Chondrocyte (in vitro differentiated cells): ENCODE measurements around the gene ANKRD1. TPM values are rescaled to one million over a fixed set of nuclear protein-coding genes. Genes with fewer than 3 reads are reported as not detected.

Source experiments
- DNase-seq: peaks from one replicate; pipeline ENCODE4 v3.0.0; 2021; ENCODE audit warnings: mixed read lengths, low spot score
- H3K27ac Mint-ChIP-seq: one replicate; pipeline ENCODE4 v1.8.0; 2021; ENCODE audit warnings: mild to moderate bottlenecking, moderate library complexity, mixed read lengths; ENCODE audit not compliant: unreplicated experiment
- H3K27me3 Mint-ChIP-seq: 2 replicates; pipeline ENCODE4 v1.8.0; 2021; ENCODE audit warnings: low read depth, mixed read lengths
- H3K36me3 Mint-ChIP-seq: 2 replicates; pipeline ENCODE4 v1.8.0; 2021; ENCODE audit warnings: low read depth, mixed read lengths
- H3K4me1 Mint-ChIP-seq: 2 replicates; pipeline ENCODE4 v1.8.0; 2021; ENCODE audit warnings: low read depth, mild to moderate bottlenecking, mixed read lengths
- H3K4me3 Mint-ChIP-seq: one replicate; pipeline ENCODE4 v1.8.0; 2021; ENCODE audit warnings: mild to moderate bottlenecking, moderate library complexity, mixed read lengths; ENCODE audit not compliant: unreplicated experiment
- H3K9me3 Mint-ChIP-seq: 2 replicates; pipeline ENCODE4 v1.8.0; 2021; ENCODE audit warnings: low read depth, mixed read lengths
- CTCF ChIP-seq: fragments of 200-600 bp; sonication (generic); IDR thresholded peaks from 2 replicates; pipeline ENCODE4 v1.5.0; 2021; ENCODE audit warnings: antibody characterized with exemption, mild to moderate bottlenecking, moderate library complexity
- total RNA-seq: library from RNA; stranded (reverse); gene quantifications from 3 replicates; pipeline ENCODE4 v1.2.1, GENCODE V29; 2021

ANKRD1 gene
- total RNA-seq, 1 donor from 2014 or later = 261 TPM

- Mint-ChIP-seq H3K27me3 (no peaks in the 10 kb centered on the region), H3K4me3 (peak overlapping the region; percentile 10), H3K4me1 (peaks cover 85% of the 10 kb centered on the region), H3K27ac (peak overlapping the region; percentile 96), H3K9me3 (no peaks in the 10 kb centered on the region), H3K36me3 (no peaks in the 10 kb centered on the region)
- no peak for TF ChIP-seq CTCF
- DNase-seq = no peak
Observed at GRCh38 chr10:90930971-90931871, 10.3 kb upstream of the ANKRD1 start.

GRCh38 chr10:90930070-90930837 lies 9.4 kb upstream of the ANKRD1 start:
- peaks cover 75% of the 10 kb centered on the region for H3K4me1 Mint-ChIP-seq
- H3K4me3 Mint-ChIP-seq = peak overlapping the region; percentile 53
- peak overlapping the region; percentile 96 for H3K27ac Mint-ChIP-seq
- DNase-seq = no peak
- H3K36me3 Mint-ChIP-seq = no peaks in the 10 kb centered on the region
- H3K27me3 Mint-ChIP-seq = no peaks in the 10 kb centered on the region
- TF ChIP-seq CTCF = no peak
- no peaks in the 10 kb centered on the region for H3K9me3 Mint-ChIP-seq

- Mint-ChIP-seq H3K9me3 (no peaks in the 10 kb centered on the region), H3K4me1 (peaks cover 72% of the 10 kb centered on the region), H3K27ac (peak overlapping the region; percentile 96), H3K27me3 (no peaks in the 10 kb centered on the region), H3K36me3 (no peaks in the 10 kb centered on the region), H3K4me3 (no peak overlapping the region)
- TF ChIP-seq CTCF = no peak
- DNase-seq = no peak
Observed at GRCh38 chr10:90929179-90929578, 8.3 kb upstream of the ANKRD1 start.

- no peaks in the 10 kb centered on the region for H3K36me3 Mint-ChIP-seq
- no peak for DNase-seq
- TF ChIP-seq CTCF = no peak
- H3K27ac Mint-ChIP-seq = no peak overlapping the region
- H3K4me1 Mint-ChIP-seq = peaks cover 71% of the 10 kb centered on the region
- peaks cover 2% of the 10 kb centered on the region for H3K9me3 Mint-ChIP-seq
- no peaks in the 10 kb centered on the region for H3K27me3 Mint-ChIP-seq
- H3K4me3 Mint-ChIP-seq = no peak overlapping the region
Observed at GRCh38 chr10:90927293-90927692, 6.4 kb upstream of the ANKRD1 start.
